Medulla oblongata (tissue), 1 donor: ENCODE measurements around the gene ARHGEF12.

Experiments
- DNase-seq: peaks from one replicate; pipeline ENCODE4 v3.0.0-alpha.2; 2015; ENCODE audit errors: extremely low spot score

Gene ARHGEF12

GRCh38 chr11:120516461-120517389 is 180.5 kb downstream of the ARHGEF12 start:
- DNase-seq: no peak

GRCh38 chr11:120517390-120517761 is 181.2 kb downstream of the ARHGEF12 start:
- DNase-seq: no peak

GRCh38 chr11:120517801-120518291 is 181.6 kb downstream of the ARHGEF12 start:
- no peak for DNase-seq

- no peak for DNase-seq
Observed at GRCh38 chr11:120518356-120518755, 182.1 kb downstream of the ARHGEF12 start.

GRCh38 chr11:120519474-120519873 is 183.3 kb downstream of the ARHGEF12 start:
- no peak for DNase-seq

GRCh38 chr11:120520091-120520822 is 184.0 kb downstream of the ARHGEF12 start:
- no peak for DNase-seq

GRCh38 chr11:120521176-120521575 is 185.0 kb downstream of the ARHGEF12 start:
- no peak for DNase-seq

- no peak for DNase-seq
Observed at GRCh38 chr11:120522021-120522420, 185.8 kb downstream of the ARHGEF12 start.

- DNase-seq: no peak
Observed at GRCh38 chr11:120522736-120523135, 186.5 kb downstream of the ARHGEF12 start.

- no peak for DNase-seq
Observed at GRCh38 chr11:120523196-120523595, 187.0 kb downstream of the ARHGEF12 start.

GRCh38 chr11:120524536-120525085 is 188.4 kb downstream of the ARHGEF12 start:
- DNase-seq: no peak

GRCh38 chr11:120525261-120526171 is 189.3 kb downstream of the ARHGEF12 start:
- no peak for DNase-seq

GRCh38 chr11:120526241-120526640 is 190.0 kb downstream of the ARHGEF12 start:
- DNase-seq: no peak

- DNase-seq: no peak
Observed at GRCh38 chr11:120527111-120527761, 191.0 kb downstream of the ARHGEF12 start.

- no peak for DNase-seq
Observed at GRCh38 chr11:120528749-120529148, 192.5 kb downstream of the ARHGEF12 start.

- no peak for DNase-seq
Observed at GRCh38 chr11:120529214-120529613, 193.0 kb downstream of the ARHGEF12 start.

- DNase-seq: no peak
Observed at GRCh38 chr11:120529911-120530310, 193.7 kb downstream of the ARHGEF12 start.

- DNase-seq: no peak
Observed at GRCh38 chr11:120532082-120532831, 196.0 kb downstream of the ARHGEF12 start.

- no peak for DNase-seq
Observed at GRCh38 chr11:120532832-120533196, 196.6 kb downstream of the ARHGEF12 start.
